HG03439 (cell line): Measurements from ENCODE around the gene FHDC1.
"Not testable (repeated sequence)": the region's sequence is repeated elsewhere in the genome, so short reads cannot be mapped to it uniquely, and the experiment has no call there.

Source experiments
- ATAC-seq: cut with Tn5 transposase; IDR thresholded peaks from one replicate; pipeline ENCODE4 v1.9.1; 2021; ENCODE audit warnings: mild to moderate bottlenecking, moderate library complexity; ENCODE audit not compliant: unreplicated experiment

FHDC1 gene, protein sequence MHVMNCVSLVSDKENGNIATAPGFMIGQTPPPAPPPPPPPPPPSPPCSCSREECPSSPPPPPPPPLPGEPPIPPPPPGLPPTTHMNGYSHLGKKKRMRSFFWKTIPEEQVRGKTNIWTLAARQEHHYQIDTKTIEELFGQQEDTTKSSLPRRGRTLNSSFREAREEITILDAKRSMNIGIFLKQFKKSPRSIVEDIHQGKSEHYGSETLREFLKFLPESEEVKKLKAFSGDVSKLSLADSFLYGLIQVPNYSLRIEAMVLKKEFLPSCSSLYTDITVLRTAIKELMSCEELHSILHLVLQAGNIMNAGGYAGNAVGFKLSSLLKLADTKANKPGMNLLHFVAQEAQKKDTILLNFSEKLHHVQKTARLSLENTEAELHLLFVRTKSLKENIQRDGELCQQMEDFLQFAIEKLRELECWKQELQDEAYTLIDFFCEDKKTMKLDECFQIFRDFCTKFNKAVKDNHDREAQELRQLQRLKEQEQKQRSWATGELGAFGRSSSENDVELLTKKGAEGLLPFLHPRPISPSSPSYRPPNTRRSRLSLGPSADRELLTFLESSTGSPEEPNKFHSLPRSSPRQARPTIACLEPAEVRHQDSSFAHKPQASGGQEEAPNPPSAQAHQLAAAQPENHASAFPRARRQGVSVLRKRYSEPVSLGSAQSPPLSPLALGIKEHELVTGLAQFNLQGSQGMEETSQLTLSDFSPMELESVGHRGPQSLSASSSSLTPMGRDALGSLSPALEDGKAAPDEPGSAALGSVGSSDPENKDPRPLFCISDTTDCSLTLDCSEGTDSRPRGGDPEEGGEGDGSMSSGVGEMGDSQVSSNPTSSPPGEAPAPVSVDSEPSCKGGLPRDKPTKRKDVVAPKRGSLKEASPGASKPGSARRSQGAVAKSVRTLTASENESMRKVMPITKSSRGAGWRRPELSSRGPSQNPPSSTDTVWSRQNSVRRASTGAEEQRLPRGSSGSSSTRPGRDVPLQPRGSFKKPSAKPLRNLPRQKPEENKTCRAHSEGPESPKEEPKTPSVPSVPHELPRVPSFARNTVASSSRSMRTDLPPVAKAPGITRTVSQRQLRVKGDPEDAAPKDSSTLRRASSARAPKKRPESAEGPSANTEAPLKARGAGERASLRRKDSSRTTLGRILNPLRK

DNA sequence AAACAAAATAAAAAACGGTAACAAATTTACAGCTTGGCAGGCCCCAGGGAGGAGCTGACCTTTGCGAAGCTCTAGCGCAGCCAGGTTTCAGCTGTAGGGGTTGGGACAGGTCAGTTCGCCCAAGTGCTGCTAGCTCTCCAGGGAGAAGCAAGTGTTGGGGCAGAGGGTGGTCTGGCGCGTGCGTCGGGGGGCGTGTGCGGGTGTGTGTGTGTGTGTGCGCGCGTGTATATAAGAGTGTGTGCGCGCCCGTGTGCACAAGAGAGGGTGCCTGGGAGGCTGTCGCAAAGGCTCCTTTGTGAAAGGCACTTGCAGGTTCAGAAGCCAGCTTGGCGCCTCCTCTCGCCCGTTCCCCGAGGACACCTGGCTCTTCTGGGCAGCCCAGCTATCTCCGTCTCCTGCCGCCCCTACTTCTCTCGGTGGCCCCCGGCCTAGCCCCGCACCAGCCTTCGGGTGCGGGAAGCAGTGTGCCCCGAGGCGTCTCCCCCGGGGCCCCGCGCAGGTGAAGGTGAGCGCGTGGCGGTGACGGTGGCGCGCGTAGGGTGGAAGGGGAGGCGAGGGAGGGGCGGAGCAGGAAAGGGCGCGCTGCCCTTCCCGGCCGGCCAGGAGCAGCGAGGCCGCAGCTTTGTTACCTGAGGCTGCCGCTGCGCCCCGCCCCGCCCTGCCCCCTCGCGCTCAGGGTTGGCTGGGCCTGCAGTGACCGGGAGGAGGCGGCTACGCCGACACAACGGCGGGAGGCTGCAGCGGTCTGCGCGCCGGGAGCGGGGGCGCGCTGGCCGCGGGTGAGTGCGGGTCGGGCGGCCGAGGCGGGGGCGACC is at the start of gene FHDC1:
FHDC1 (plus strand) TSS at position 693 of the 815 bp plus-strand sequence. CDS start 6,735 bp downstream, outside the sequence.
- no peak for ATAC-seq

DNA sequence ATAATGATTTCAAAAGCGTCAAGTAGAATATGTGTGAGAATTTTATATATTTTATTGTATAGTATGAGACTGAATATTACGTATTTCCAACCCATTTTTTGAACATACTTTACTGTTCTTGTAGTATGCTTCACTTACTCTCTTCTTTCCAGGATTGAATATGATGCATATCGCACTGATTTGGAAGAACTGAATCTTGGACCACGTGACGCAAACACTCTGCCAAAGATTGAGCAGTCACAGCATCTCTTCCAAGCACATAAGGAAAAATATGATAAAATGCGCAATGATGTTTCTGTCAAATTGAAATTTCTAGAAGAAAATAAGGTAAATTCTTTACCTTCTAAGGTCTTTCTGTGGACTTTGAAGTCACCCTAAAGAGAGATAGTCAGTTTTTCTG is 48.1 kb upstream of the FHDC1 start:
- ATAC-seq, result no peak

DNA sequence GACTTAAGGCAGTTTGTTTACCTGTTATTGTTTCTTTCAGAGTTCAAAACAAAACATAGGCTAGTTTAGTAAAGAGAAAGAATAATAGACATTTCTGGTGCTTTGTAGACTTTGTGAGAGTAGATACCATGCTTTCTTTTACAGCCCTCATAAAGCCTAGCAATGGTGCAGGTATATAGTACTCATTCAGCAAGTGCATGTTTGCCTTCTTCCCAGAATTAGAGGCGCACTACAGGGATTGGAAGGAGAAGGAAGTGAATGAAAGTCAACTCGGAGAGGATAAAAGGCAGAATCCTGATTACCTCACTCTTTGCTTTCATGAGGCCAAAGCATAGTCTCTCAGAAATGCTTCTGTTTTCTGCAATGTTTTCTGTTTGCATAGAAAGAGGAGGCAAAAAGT is 43.1 kb upstream of the FHDC1 start:
- ATAC-seq, result no peak

GRCh38 chr4:152894673-152895072 is 41.5 kb upstream of the FHDC1 start:
- no peak for ATAC-seq

- no peak for ATAC-seq
Observed at GRCh38 chr4:152896811-152897210, 39.3 kb upstream of the FHDC1 start.

- ATAC-seq, result not testable (repeated sequence)
Observed at GRCh38 chr4:152898133-152898532, 38.0 kb upstream of the FHDC1 start.

GRCh38 chr4:152898606-152899005 is 37.5 kb upstream of the FHDC1 start:
- no peak for ATAC-seq

DNA sequence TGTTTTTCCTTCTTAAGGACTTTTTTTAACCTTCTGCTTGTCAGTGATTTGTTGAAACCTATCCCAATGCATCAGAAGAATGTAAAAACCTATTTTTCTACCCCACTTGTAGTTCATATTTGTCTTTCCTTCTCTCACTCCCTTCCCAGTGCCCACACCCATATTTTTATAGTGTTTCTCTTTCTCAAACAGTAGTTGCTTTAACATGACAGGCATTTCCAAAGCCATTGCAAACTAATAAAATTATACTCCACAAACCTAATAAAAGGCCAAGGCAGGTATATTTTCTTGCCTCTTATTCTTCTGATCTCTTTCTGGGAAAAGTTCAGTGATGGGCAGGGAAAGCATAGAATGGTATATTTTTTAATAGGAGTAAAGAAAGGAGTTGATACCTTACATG is 35.7 kb upstream of the FHDC1 start:
- no peak for ATAC-seq

DNA sequence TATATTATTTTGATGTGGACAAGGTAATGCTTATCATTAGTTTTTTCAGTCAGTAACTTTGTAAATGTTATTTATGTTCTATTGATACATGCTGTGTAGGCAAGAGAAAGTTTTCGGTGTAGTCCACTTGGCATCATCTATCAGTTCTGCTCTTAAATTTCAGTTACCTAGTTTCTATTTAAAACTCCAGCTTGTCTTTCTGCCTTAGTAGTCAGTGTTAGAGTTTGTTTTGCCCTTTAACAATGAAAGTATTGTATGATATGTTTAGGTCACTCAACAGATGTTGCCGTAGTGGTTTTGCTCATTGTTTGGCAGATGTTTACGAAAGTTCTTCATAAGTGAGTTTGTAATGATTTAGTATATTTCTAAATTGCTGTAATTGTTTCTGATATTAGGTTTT is 34.9 kb upstream of the FHDC1 start:
- no peak for ATAC-seq

DNA sequence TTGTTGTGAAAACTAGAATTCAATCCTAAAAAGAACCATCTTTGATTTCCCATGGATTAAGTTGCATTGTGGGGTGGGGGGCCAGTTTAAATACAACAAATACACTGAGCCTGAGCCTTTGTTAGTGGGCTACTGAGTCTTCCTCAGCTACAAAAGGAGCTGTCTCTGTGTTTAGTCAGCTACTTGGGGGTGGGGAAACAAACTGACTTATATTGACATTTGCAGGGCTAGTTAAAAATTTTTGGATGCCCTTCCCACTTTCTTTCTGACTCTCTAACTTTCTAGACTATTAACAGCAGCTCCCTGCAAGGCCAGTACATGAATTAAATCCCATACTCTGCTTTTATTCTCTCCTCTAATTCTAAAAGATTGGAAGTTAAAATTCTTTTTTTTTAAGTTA is 32.5 kb upstream of the FHDC1 start:
- no peak for ATAC-seq

- no peak for ATAC-seq
Observed at GRCh38 chr4:152909901-152910300, 26.2 kb upstream of the FHDC1 start.

- ATAC-seq, result no peak
Observed at GRCh38 chr4:152910521-152910920, 25.6 kb upstream of the FHDC1 start.

DNA sequence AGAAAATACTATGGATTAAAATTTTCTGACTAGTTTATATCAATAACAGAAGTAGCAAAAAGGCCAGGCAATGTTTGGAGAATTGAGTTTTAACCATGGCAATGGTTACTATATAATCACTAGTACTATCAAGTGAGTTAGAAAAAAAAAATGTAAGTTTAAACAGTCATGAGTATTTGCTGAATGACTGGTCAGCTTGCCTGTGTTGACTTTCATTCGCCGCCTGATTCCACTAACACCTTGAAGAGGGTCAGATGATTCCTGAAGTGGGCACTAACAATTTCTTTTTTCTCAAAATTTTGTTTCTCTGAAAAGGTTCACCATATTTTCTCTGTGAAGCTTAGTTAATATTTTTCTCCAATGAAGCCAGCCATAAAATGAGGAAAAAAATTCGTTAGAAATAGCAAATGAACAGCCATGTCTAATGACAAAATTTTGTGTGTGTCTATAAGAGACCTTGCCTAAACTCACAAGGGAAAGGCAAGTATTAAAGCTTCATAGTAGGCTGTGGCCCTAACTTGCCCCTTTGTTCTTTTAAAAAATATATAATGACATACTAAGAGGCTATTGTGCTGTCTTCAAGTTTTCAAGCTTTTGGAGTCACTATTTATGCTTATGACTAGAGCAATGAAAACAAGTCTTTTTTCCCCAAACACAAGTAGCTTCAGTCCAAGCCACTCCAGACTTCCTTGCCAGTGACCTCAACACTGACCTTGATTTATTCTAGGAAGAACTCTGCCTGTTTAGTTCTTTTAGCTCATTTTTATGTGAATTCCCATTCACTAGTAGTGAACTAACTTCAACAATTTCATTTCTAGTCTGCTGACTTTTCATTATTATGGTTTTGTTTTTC is 18.4 kb upstream of the FHDC1 start:
- ATAC-seq, result no peak

DNA sequence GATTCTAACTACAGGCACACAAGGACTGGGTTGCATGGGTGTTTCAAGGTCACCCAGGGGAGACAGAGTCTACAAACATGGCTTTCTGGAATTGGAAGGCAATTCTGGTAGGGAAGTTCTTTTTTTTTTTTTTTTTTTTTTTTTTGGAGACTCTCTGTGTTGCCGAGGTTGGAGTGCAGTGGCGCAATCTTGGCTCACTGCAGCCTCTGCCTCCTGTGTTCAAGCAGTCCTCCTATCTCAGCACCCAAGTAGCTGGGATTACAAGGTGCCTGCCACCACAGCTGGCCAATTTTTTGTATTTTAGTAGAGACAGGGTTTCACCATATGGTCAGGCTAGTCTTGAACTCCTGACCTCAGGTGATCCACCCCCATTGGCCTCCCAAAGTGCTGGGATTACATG is 16.3 kb upstream of the FHDC1 start:
- ATAC-seq, result no peak

DNA sequence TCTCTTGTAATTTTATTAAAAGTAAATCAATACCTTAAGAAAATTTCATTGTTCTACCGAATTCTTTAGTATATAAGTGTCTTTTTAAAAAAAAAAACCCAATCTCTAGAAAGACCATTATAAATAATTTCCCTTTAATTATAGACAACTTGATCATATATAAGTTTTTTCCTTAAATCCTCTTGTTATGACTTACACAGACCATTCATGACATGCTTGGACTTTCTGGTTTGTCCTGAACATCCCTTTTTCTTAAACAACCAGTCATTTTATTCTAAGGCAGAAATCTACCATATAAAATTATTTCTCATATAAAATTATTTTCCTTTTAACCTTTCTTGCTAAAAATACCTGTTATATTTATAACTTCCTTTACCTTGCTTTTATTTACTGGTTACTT is 15.4 kb upstream of the FHDC1 start:
- ATAC-seq, result no peak

- ATAC-seq, result no peak
Observed at GRCh38 chr4:152921284-152921683, 14.8 kb upstream of the FHDC1 start.

DNA sequence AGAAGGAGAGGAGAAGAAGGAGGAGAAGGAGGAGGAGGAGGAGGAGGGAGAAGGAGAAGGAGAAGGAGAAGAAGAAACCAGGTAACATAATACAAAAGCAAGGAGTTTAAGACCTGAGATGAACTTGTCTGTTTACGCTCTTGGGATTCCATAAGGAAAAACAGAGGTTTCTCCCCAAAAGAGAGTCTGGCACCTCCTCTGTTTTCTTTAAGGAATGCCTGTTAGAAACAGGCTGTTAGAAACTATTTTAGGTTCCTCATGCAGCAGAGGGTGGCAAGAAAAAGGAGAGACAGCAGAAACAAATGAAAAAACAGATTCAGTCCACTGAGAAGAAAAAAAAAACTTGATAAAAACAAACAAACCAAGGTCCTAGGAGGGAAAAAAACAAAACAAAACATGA is 10.3 kb upstream of the FHDC1 start:
- no peak for ATAC-seq

DNA sequence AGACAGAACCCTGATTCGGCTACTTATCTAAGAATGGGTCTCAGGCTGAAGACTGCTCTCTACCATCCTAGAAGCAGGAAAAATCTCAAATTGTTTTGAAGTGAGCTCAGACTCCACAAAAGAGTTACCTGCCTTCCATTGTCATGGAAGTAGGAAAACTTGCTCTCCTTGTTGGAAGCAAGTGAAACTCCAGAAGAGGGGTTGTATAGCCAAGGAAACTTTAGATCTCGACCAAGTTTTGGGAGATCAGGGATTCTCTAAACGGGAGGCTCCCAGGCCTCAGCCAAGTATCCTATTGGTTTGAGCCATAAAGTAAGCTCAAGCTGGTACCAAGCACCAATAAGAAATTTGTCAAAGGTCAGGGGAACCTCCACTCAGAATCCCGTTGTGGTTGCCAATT is 9.2 kb upstream of the FHDC1 start:
- ATAC-seq, result no peak

DNA sequence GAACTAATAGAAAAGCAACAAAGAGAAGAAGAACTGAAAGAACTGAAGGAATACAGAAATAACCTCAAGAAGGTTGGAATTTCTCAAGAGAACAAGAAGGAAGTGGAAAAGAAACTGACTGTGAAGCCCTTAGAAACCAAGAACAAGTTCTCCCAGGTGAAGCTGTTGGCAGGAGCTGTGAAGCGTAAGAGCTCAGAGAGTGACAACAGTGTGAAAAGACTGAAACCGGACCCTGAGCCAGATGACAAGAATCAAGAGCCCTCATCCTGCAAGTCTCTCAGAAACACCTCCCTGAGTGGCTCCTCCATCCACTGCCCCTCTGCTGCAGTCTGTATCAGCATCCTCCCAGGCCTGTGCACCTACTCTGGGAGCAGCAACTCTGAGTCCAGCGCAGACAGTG is 8.4 kb upstream of the FHDC1 start:
- ATAC-seq, result no peak

GRCh38 chr4:152928286-152928685 is 7.8 kb upstream of the FHDC1 start:
- ATAC-seq, result no peak
